ENCODE data around the gene HS3ST6.

GRCh38 chr16:1950047-1950446, 31.8 kb upstream of the HS3ST6 start:
- no peak for TF ChIP-seq PATZ1 (CRISPR knock-in tag; IDR thresholded peaks at IDR 0.05; ENCODE audit: borderline replicate concordance)
- TF ChIP-seq BACH2 (CRISPR knock-in tag; IDR thresholded peaks at IDR 0.05; ENCODE audit: borderline replicate concordance), result no peak
- TF ChIP-seq ZNF8 (CRISPR knock-in tag; IDR thresholded peaks at IDR 0.05), result no peak
- no peak for TF ChIP-seq CSRNP3 (CRISPR knock-in tag; IDR thresholded peaks at IDR 0.05)
- no peak for TF ChIP-seq CREB5 (CRISPR knock-in tag; IDR thresholded peaks at IDR 0.05; ENCODE audit: low read depth)
- TF ChIP-seq SNAI2 (CRISPR knock-in tag; IDR thresholded peaks at IDR 0.05), result no peak
- TF ChIP-seq RARB (CRISPR knock-in tag; IDR thresholded peaks at IDR 0.05), result no peak
- TF ChIP-seq ZFP3 (CRISPR knock-in tag; IDR thresholded peaks at IDR 0.05), result no peak
